AG04450 (cell line): ENCODE data around the gene PSTK. TPM values are rescaled to one million over a fixed set of nuclear protein-coding genes. Genes with fewer than 3 reads are reported as not detected.

Experiments
- CTCF ChIA-PET: fragments of 300-600, 350-600 bp; formaldehyde crosslinking; extraction: SDS; loops from one replicate; lab custom pipeline; 2022; ENCODE audit warnings: antibody characterized with exemption, inconsistent platforms; lab: Charles Lee
- POLR2A ChIA-PET: fragments of 350-600 bp; formaldehyde crosslinking; extraction: SDS; loops from one replicate; lab custom pipeline; 2021; ENCODE audit warnings: antibody characterized with exemption, inconsistent platforms; lab: Yijun Ruan, JAX
- DNase-seq: peaks from one replicate; pipeline ENCODE4 v3.0.0-alpha.2; 2011; ENCODE audit warnings: low read depth, low spot score
- H3K27ac ChIP-seq: one replicate; pipeline ENCODE4 v1.5.1; 2012; ENCODE audit warnings: low read depth, low read length, control low read depth
- H3K27me3 ChIP-seq: one replicate; pipeline ENCODE4 v1.6.0; 2012; ENCODE audit warnings: low read length; ENCODE audit not compliant: control insufficient read depth, insufficient read depth
- H3K4me3 ChIP-seq: 2 replicates; pipeline ENCODE4 v1.5.1; 2011; ENCODE audit warnings: mild to moderate bottlenecking, low read depth, low read length, control low read depth
- H3K9me3 ChIP-seq: 2 replicates; pipeline ENCODE4 v1.5.1; 2012; ENCODE audit warnings: low read length; ENCODE audit not compliant: control insufficient read depth, insufficient read depth
- CTCF ChIP-seq: IDR thresholded peaks from 2 replicates; pipeline ENCODE4 v1.5.1; 2011; ENCODE audit warnings: low read depth, low read length, control low read depth, inconsistent platforms
- polyA plus RNA-seq: library from polyadenylated mRNA; depleted of rRNA; stranded (reverse); fragments of >200 nt; gene quantifications from 2 replicates; pipeline ENCODE4 v1.2.3, GENCODE V29; 2011

Gene PSTK
- polyA plus RNA-seq, 1 experiment, result 5.1 TPM

GRCh38 chr10:123009105-123009820 is 29.1 kb downstream of the PSTK start:
- Histone ChIP-seq H3K27me3 (no peaks in the 10 kb centered on the region), H3K4me3 (peak overlapping the region; percentile 80), H3K9me3 (peaks cover 4% of the 10 kb centered on the region; the same call in 1 of the 2 replicates), H3K27ac (peak overlapping the region; percentile 32)
- TF ChIP-seq CTCF, result no peak
- no peak for DNase-seq
- POLR2A ChIA-PET, result interaction anchor here (0.5 to 1.0 kb wide), 3 partner anchors 23 to 1770 kb away, joined by 3 to 11 read pairs (median 7); partner anchors contain the start of gene PSTK
- CTCF ChIA-PET, result interaction anchor here (1.4 to 2.4 kb wide), 4 partner anchors 12 to 34 kb away, joined by 5 to 24 read pairs (median 12); partner anchors contain the start of gene PSTK

GRCh38 chr10:123011987-123012386 is 31.8 kb downstream of the PSTK start:
- no peak overlapping the region for H3K27ac ChIP-seq
- no peaks in the 10 kb centered on the region for H3K27me3 ChIP-seq
- ChIA-PET CTCF (interaction anchor here (2.4 kb wide), 1 partner anchor 9 kb away, joined by 13 read pairs; no protein-coding TSS in a partner anchor), POLR2A (no interaction called here)
- no peak overlapping the region for H3K4me3 ChIP-seq
- TF ChIP-seq CTCF, result no peak
- H3K9me3 ChIP-seq, result peaks cover 4% of the 10 kb centered on the region; the same call in 1 of the 2 replicates
- DNase-seq, result no peak

- Histone ChIP-seq H3K9me3 (no peaks in the 10 kb centered on the region; the same call in 1 of the 2 replicates), H3K27me3 (no peaks in the 10 kb centered on the region), H3K27ac (no peak overlapping the region), H3K4me3 (no peak overlapping the region)
- no peak for DNase-seq
- TF ChIP-seq CTCF, result no peak
- CTCF ChIA-PET, result interaction anchor here (0.8 to 1.1 kb wide), 2 partner anchors 8 to 29 kb away, joined by 4 to 6 read pairs; no protein-coding TSS in a partner anchor
- POLR2A ChIA-PET, result no interaction called here
Measured at GRCh38 chr10:123013456-123014419, 33.5 kb downstream of the PSTK start.

DNA sequence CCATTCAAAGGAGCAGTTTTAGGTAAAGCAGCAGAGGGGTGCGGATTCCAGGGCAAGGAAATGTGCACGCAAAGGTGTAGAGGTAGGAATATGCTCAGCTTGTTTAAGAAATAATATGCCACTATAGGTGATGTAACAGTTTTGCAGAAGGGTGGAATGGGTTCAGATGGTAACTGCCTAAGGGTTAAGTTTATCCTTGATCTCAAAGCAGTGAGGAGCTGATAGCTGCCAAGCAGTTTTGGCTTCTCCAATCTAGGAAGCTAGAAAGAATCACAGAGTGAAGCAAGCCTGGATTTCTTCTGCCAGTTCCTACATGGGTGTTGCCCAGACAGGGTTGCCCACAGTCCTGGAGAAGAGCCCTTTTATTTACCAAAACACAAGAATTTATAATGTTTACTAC is 34.6 kb downstream of the PSTK start:
- Histone ChIP-seq H3K4me3 (no peak overlapping the region), H3K9me3 (no peaks in the 10 kb centered on the region), H3K27ac (no peak overlapping the region), H3K27me3 (no peaks in the 10 kb centered on the region)
- CTCF ChIA-PET, result interaction anchor here (1.1 kb wide), 1 partner anchor 28 kb away, joined by 6 read pairs; no protein-coding TSS in a partner anchor
- TF ChIP-seq CTCF, result no peak
- no peak for DNase-seq
- POLR2A ChIA-PET, result interaction anchor here (0.6 kb wide), 1 partner anchor 11 kb away, joined by 4 read pairs; no protein-coding TSS in a partner anchor
